Activated naive CD4-positive, alpha-beta T cell treated with Interleukin-2 at 50 U/mL for 16 hours (primary cell): ENCODE measurements around the gene COX5A.
"Not testable (repeated sequence)": the region's sequence is repeated elsewhere in the genome, so short reads cannot be mapped to it uniquely, and the experiment has no call there.

Experiments used
- DNase-seq: peaks from one replicate; pipeline ENCODE4 v3.0.0-alpha.2; 2020

Gene COX5A

GRCh38 chr15:74955017-74955416, 17.1 kb upstream of the COX5A start:
- DNase-seq: no peak

GRCh38 chr15:74954515-74954914, 16.6 kb upstream of the COX5A start:
- DNase-seq: no peak

- DNase-seq: no peak
Observed at GRCh38 chr15:74951006-74951405, 13.1 kb upstream of the COX5A start.

GRCh38 chr15:74950078-74950908, 12.4 kb upstream of the COX5A start:
- DNase-seq: peak; percentile 80

- no peak for DNase-seq
Observed at GRCh38 chr15:74937272-74937589, 642 bp downstream of the COX5A start.

GRCh38 chr15:74935193-74935592, 2.7 kb downstream of the COX5A start:
- not testable (repeated sequence) for DNase-seq

GRCh38 chr15:74933573-74933972, 4.3 kb downstream of the COX5A start:
- no peak for DNase-seq

- DNase-seq: no peak
Observed at GRCh38 chr15:74928771-74929198, 9.1 kb downstream of the COX5A start.

- no peak for DNase-seq
Observed at GRCh38 chr15:74924525-74924924, 13.3 kb downstream of the COX5A start.

GRCh38 chr15:74920456-74920855, 17.4 kb downstream of the COX5A start:
- no peak for DNase-seq

- no peak for DNase-seq
Observed at GRCh38 chr15:74917676-74918075, 20.2 kb downstream of the COX5A start.

GRCh38 chr15:74913799-74914198, 24.1 kb downstream of the COX5A start:
- DNase-seq: not testable (repeated sequence)

GRCh38 chr15:74913041-74913440, 24.8 kb downstream of the COX5A start:
- DNase-seq: no peak

GRCh38 chr15:74908635-74909034, 29.2 kb downstream of the COX5A start:
- no peak for DNase-seq

- DNase-seq: peak; percentile 25
Observed at GRCh38 chr15:74907163-74907870, 30.6 kb downstream of the COX5A start.

- DNase-seq: peak; percentile 81
Observed at GRCh38 chr15:74906450-74907162, 31.3 kb downstream of the COX5A start, which contains the start of gene FAM219B. TSS of gene FAM219B (minus strand) at chr15:74906851. CDS start at chr15:74906800, 51 bp downstream.

GRCh38 chr15:74906067-74906449, 31.8 kb downstream of the COX5A start:
- peak; percentile 42 for DNase-seq

- DNase-seq: no peak
Observed at GRCh38 chr15:74904190-74904805, 33.6 kb downstream of the COX5A start.

GRCh38 chr15:74903676-74904075, 34.2 kb downstream of the COX5A start:
- no peak for DNase-seq

GRCh38 chr15:74902295-74903075, 35.4 kb downstream of the COX5A start:
- DNase-seq: no peak

- peak; percentile 61 for DNase-seq
Observed at GRCh38 chr15:74901612-74902063, 36.2 kb downstream of the COX5A start.

GRCh38 chr15:74897300-74897701, 40.6 kb downstream of the COX5A start:
- no peak for DNase-seq
